Measurements from ENCODE around the gene SEC23IP.
A peak's percentile ranks its signal among the peaks of the same experiment; 100 is the strongest.

The SEC23IP gene

GRCh38 chr10:119962837-119963236 is 70.3 kb downstream of the SEC23IP start:
- no peak for TF ChIP-seq REST (IDR thresholded peaks at IDR 0.05; ENCODE audit: low read depth)
- TF ChIP-seq ZBTB7A (IDR thresholded peaks at IDR 0.05; ENCODE audit: low read depth) = no peak
- TF ChIP-seq EGR1 (IDR thresholded peaks at IDR 0.05) = no peak
- TF ChIP-seq TAF1 (IDR thresholded peaks at IDR 0.05; ENCODE audit: low read depth) = no peak

GRCh38 chr10:119967066-119967465 is 74.5 kb downstream of the SEC23IP start:
- TF ChIP-seq NFIC (IDR thresholded peaks at IDR 0.05) = no peak
- no peak for TF ChIP-seq MAX (IDR thresholded peaks at IDR 0.05)
- no peak for TF ChIP-seq CEBPB (IDR thresholded peaks at IDR 0.05)
- TF ChIP-seq EP300 (IDR thresholded peaks at IDR 0.05; ENCODE audit: borderline replicate concordance) = no peak
- TF ChIP-seq TAF1 (IDR thresholded peaks at IDR 0.05; ENCODE audit: low read depth) = no peak
- TF ChIP-seq RAD21 (IDR thresholded peaks at IDR 0.05; ENCODE audit: low read depth) = no peak
- TF ChIP-seq ZBTB7A (IDR thresholded peaks at IDR 0.05; ENCODE audit: low read depth) = no peak

GRCh38 chr10:119969609-119970008 is 77.1 kb downstream of the SEC23IP start:
- TF ChIP-seq RAD21 (IDR thresholded peaks at IDR 0.05; ENCODE audit: low read depth) (no peak), TEAD4 (IDR thresholded peaks at IDR 0.05) (no peak), TCF12 (IDR thresholded peaks at IDR 0.05; ENCODE audit: low read depth) (no peak), FOXM1 (IDR thresholded peaks at IDR 0.05; ENCODE audit: borderline replicate concordance, low read depth) (no peak), EP300 (IDR thresholded peaks at IDR 0.05; ENCODE audit: borderline replicate concordance) (no peak), CEBPB (IDR thresholded peaks at IDR 0.05) (no peak), ZBTB7A (IDR thresholded peaks at IDR 0.05; ENCODE audit: low read depth) (no peak), USF1 (IDR thresholded peaks at IDR 0.05) (no peak), NFIC (IDR thresholded peaks at IDR 0.05) (no peak), TAF1 (IDR thresholded peaks at IDR 0.05; ENCODE audit: low read depth) (no peak), MAX (IDR thresholded peaks at IDR 0.05) (no peak), CREB1 (IDR thresholded peaks at IDR 0.05; ENCODE audit: low read depth) (no peak), EGR1 (IDR thresholded peaks at IDR 0.05) (no peak), YY1 (IDR thresholded peaks at IDR 0.05; ENCODE audit: low read depth) (no peak), REST (IDR thresholded peaks at IDR 0.05; ENCODE audit: low read depth) (no peak)

GRCh38 chr10:119970107-119970506 is 77.6 kb downstream of the SEC23IP start:
- TF ChIP-seq CEBPB (IDR thresholded peaks at IDR 0.05) = no peak
- no peak for TF ChIP-seq TEAD4 (IDR thresholded peaks at IDR 0.05)
- TF ChIP-seq NFIC (IDR thresholded peaks at IDR 0.05) = no peak

- TF ChIP-seq MAX (IDR thresholded peaks at IDR 0.05) = no peak
Measured at GRCh38 chr10:119970963-119971362, 78.4 kb downstream of the SEC23IP start.

GRCh38 chr10:119973281-119973680 is 80.8 kb downstream of the SEC23IP start:
- TF ChIP-seq CREB1 (IDR thresholded peaks at IDR 0.05; ENCODE audit: low read depth) = no peak
- TF ChIP-seq RAD21 (IDR thresholded peaks at IDR 0.05; ENCODE audit: low read depth) = peak; percentile 35; the same call in 1 of the 2 replicates

- TF ChIP-seq EP300 (IDR thresholded peaks at IDR 0.05; ENCODE audit: borderline replicate concordance) = no peak
- no peak for TF ChIP-seq EGR1 (IDR thresholded peaks at IDR 0.05)
- no peak for TF ChIP-seq ZBTB7A (IDR thresholded peaks at IDR 0.05; ENCODE audit: low read depth)
Measured at GRCh38 chr10:119976421-119976820, 83.9 kb downstream of the SEC23IP start.
